Prostate gland (tissue), 2 donors: ENCODE measurements around the gene DNMT1. TPM values are rescaled to one million over a fixed set of nuclear protein-coding genes. Genes with fewer than 3 reads are reported as not detected.

Experiments used
- DNase-seq: peaks from one replicate; pipeline ENCODE4 v3.0.0-alpha.2; 2019; ENCODE audit warnings: low spot score
- H3K27ac ChIP-seq, 2 donors: fragments of 200-600 bp; sonication (generic); 2 replicates each; pipeline ENCODE4 v1.5.1; 2017 to 2019
- H3K27me3 ChIP-seq: fragments of 200-600 bp; sonication (generic); replicated peaks from 2 replicates; pipeline ENCODE4 v1.5.1; 2019; ENCODE audit not compliant: insufficient read depth
- H3K36me3 ChIP-seq, 2 donors: fragments of 200-600 bp; sonication (generic); 1 replicate in 1 of 2; 2 replicates in 1 of 2; pipeline versions ENCODE4 v1.5.1 to v1.8.1; 2017 to 2019
- H3K4me1 ChIP-seq: fragments of 200-600 bp; sonication (generic); replicated peaks from 2 replicates; pipeline ENCODE4 v1.5.1; 2019
- H3K4me3 ChIP-seq, 2 donors: fragments of 200-600 bp; sonication (generic); 2 replicates each; pipeline ENCODE4 v1.5.1; 2017 to 2019
- H3K9me3 ChIP-seq: fragments of 200-600 bp; sonication (generic); 2 replicates; pipeline ENCODE4 v1.5.1; 2017
- CTCF ChIP-seq, 4 experiments: fragments of 200-600 bp in 2 of 4; fragments of 450-650 bp in 2 of 4; sonication (generic) in 2 of 4; IDR thresholded peaks; 1 replicate in 3 of 4; 2 replicates in 1 of 4; pipeline ENCODE4 v1.5.1; 2016 to 2019; ENCODE audit warnings: antibody characterized with exemption in 4 of 4, mild to moderate bottlenecking in 2 of 4, moderate library complexity in 2 of 4
- POLR2A ChIP-seq: fragments of 450-650 bp; IDR thresholded peaks from one replicate; pipeline ENCODE4 v1.6.1; 2016; ENCODE audit warnings: antibody characterized with exemption, mild to moderate bottlenecking
- POLR2AphosphoS5 ChIP-seq: sonication (generic); formaldehyde crosslinking; IDR thresholded peaks from one replicate; pipeline ENCODE4 v1.6.1; 2017; ENCODE audit warnings: antibody characterized with exemption
- WGBS: methylation state at CpG from one replicate; pipeline ENCODE4 v1.1.5; 2018; 5-methylcytosine and 5-hydroxymethylcytosine counted together
- intact Hi-C: fragments of 100-400 bp; cut with DNase I; formaldehyde crosslinking; loops from one replicate; pipeline ENCODE4 v1.14.2; 2022
- total RNA-seq, 2 donors: library from RNA; depleted of rRNA; stranded (reverse); fragments of >200 nt; gene quantifications; one replicate each; pipeline ENCODE4 v1.1.0, GENCODE V29; 2016

DNMT1 gene
- total RNA-seq, 2 donors from 2014 or later = 29.9 to 50.0 TPM

- Histone ChIP-seq H3K27me3 (no peaks in the 10 kb centered on the region), H3K27ac (no peak overlapping the region), H3K4me1 (peaks cover 7% of the 10 kb centered on the region), H3K9me3 (no peaks in the 10 kb centered on the region), H3K4me3 (no peak overlapping the region), H3K36me3 (peaks cover 5 to 35% of the 10 kb centered on the region in 2 donors)
- intact Hi-C loops = no loop called here
- WGBS = 91% methylated on average over 21 of the region's 21 CpGs
- no peak for DNase-seq
- TF ChIP-seq POLR2AphosphoS5 = no peak
- TF ChIP-seq POLR2A = no peak
- TF ChIP-seq CTCF (IDR thresholded peaks at IDR 0.05) = no peak
Measured at GRCh38 chr19:10116866-10117616, 77.7 kb downstream of the DNMT1 start.

GRCh38 chr19:10116085-10116865, 78.5 kb downstream of the DNMT1 start:
- Histone ChIP-seq H3K4me3 (no peak overlapping the region), H3K36me3 (peaks cover 6 to 35% of the 10 kb centered on the region in 2 donors), H3K27me3 (no peaks in the 10 kb centered on the region), H3K9me3 (no peaks in the 10 kb centered on the region), H3K4me1 (peaks cover 7% of the 10 kb centered on the region), H3K27ac (no peak overlapping the region)
- TF ChIP-seq POLR2A (no peak), CTCF (IDR thresholded peaks at IDR 0.05) (no peak)
- WGBS = 81% methylated on average over 35 of the region's 35 CpGs
- DNase-seq = no peak
- intact Hi-C loops = no loop called here

GRCh38 chr19:10115392-10116084, 79.2 kb downstream of the DNMT1 start:
- Histone ChIP-seq H3K4me3 (no peak overlapping the region), H3K9me3 (no peaks in the 10 kb centered on the region), H3K27me3 (no peaks in the 10 kb centered on the region), H3K27ac (no peak overlapping the region), H3K4me1 (peaks cover 7% of the 10 kb centered on the region), H3K36me3 (peaks cover 12 to 35% of the 10 kb centered on the region in 2 donors)
- no peak for TF ChIP-seq POLR2A
- TF ChIP-seq CTCF (IDR thresholded peaks at IDR 0.05) = no peak
- TF ChIP-seq POLR2AphosphoS5 = no peak
- intact Hi-C loops = no loop called here
- WGBS = 86% methylated on average over 44 of the region's 45 CpGs
- no peak for DNase-seq

- Histone ChIP-seq H3K9me3 (no peaks in the 10 kb centered on the region), H3K27me3 (no peaks in the 10 kb centered on the region), H3K4me1 (peaks cover 7% of the 10 kb centered on the region), H3K27ac (no peak overlapping the region), H3K36me3 (peaks cover 20 to 39% of the 10 kb centered on the region in 2 donors), H3K4me3 (no peak overlapping the region)
- DNase-seq = no peak
- no peak for TF ChIP-seq CTCF (IDR thresholded peaks at IDR 0.05)
- TF ChIP-seq POLR2A = no peak
- no peak for TF ChIP-seq POLR2AphosphoS5
- 73% methylated on average over 26 of the region's 26 CpGs for WGBS
- intact Hi-C loops = no loop called here
Measured at GRCh38 chr19:10114651-10115391, 79.9 kb downstream of the DNMT1 start.
